ENCODE results near the gene CES5A. TPM values are rescaled to one million over a fixed set of nuclear protein-coding genes. Genes with fewer than 3 reads are reported as not detected.
"Not testable (repeated sequence)": the region's sequence is repeated elsewhere in the genome, so short reads cannot be mapped to it uniquely, and the experiment has no call there.

The CES5A gene
- total RNA-seq, 1 experiment from 2014 or later: not detected

GRCh38 chr16:55873122-55873521, 2.1 kb downstream of the CES5A start:
- no peak for DNase-seq (ENCODE audit: low read depth)

GRCh38 chr16:55872130-55872529, 3.0 kb downstream of the CES5A start:
- no peak for DNase-seq (ENCODE audit: low read depth)

- DNase-seq (ENCODE audit: low read depth): no peak
Observed at GRCh38 chr16:55871411-55872038, 3.6 kb downstream of the CES5A start.

DNA sequence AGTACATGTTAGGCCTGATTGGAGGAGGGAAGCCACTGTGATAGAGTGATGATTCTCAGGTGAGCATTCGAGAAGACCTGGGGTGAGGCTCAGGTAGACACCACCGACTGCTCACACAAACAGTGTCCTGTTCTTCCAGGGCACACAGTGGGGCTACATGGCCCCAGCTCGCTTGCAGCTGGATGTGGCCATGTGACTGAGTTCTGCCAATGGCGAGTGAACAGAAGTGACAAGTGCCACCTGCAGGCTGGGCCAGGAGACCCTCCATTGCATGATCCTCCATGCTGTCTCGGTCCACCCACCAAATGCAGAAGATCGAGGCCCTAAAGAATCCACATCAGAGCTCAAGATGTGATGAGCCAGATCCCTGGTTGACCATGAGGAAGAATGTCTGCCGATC, 6.2 kb downstream of the CES5A start:
- DNase-seq (ENCODE audit: low read depth): no peak

DNA sequence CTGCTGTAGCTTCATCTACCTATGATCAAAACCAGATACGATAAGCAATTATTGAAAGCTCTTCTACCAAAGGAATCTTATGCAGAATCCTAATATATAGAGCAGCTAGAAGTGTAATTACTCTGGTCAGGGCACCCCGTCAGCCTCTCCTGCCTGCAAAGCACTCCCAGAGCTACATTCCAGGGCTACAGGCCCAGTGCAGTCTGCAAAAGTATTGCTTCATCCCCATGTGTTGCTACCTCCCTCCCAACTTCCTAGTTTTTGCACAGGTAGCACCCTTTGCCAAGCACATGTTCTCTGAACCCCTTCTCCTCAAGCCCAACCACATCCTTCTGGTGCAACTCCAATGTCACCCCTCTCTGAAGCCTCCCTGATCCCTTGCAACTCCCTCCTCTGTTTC, 7.0 kb downstream of the CES5A start:
- no peak for DNase-seq (ENCODE audit: low read depth)

GRCh38 chr16:55861288-55861687, 13.9 kb downstream of the CES5A start:
- DNase-seq (ENCODE audit: low read depth): no peak

GRCh38 chr16:55857650-55858049, 17.5 kb downstream of the CES5A start:
- DNase-seq (ENCODE audit: low read depth): not testable (repeated sequence)

- DNase-seq (ENCODE audit: low read depth): no peak
Observed at GRCh38 chr16:55856950-55857349, 18.2 kb downstream of the CES5A start.

DNA sequence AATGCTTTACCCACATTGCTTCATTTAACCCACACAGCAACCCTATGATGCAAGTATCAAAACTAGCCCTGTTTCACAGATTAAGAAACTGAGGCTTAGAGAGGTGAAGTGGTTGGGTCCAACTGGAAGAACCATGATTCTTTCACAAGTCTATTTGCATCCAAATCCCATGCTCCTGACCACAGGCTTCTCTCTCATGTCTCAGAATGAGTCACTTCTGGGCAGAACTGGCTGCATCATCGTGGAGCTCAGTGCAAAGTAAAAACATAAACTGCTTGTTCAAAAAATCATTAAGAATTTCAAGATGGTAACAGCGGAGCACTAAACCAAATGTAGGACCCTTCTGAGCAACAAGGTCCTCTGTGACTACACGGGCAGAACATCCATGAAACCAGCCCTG, 22.1 kb downstream of the CES5A start:
- DNase-seq (ENCODE audit: low read depth): peak; percentile 37

DNA sequence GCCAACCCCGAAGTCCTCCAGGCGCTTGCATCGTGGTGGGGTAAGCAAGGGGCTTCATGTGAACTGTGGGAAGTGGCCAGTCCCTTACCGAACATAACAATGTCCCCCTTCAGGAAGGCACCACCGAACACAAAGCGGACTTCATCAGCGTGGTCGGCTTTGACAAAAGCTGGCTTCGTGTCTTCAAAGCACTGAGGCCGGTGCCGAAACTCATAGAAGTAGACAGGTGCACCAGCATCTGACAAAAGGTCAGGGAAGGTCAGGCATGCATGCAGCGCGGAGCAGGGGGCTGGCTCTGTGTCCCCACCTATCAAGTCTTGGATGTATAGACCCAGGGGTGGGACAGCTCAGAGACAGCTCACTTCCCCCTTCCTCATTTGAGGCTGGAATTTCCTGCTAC, 25.6 kb downstream of the CES5A start:
- no peak for DNase-seq (ENCODE audit: low read depth)

GRCh38 chr16:55846598-55847346, 28.4 kb downstream of the CES5A start:
- DNase-seq (ENCODE audit: low read depth): no peak

GRCh38 chr16:55843105-55843395, 32.1 kb downstream of the CES5A start:
- DNase-seq (ENCODE audit: low read depth): no peak

DNA sequence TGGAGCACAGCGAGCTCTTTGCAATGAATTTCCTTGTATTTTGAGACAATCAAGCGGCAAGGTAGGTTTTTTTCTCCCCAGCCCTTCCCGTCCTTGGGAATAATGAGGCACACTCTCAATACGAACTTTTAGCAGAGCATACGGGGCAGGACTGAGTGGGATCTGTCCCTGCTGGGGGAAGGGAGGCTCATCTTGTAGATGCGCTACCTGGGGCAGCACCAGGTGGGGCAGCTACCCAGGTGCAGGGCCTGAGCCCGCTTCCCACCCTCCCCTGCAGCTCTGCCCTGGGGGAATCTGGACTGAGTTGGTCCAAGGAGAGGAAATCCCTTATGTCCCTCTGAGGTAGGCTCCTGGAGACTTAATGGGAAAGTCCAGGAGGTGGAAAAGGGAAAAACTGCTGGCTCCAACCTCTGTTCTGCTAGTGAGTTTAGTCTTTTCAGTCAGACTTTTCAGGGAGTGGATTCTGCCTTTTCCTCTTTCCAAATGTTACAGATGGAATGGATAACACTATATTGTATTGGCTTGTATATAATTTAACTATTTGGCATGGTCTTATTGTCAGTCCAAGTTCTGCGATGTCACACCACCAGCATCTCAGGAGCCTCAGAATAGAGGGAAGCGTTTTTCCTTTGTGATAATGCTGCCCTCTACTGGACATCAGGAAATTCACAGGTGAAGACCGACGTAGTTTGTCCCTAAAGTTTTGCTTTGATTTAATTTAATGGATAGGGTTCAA, 32.6 kb downstream of the CES5A start:
- peak; percentile 34 for DNase-seq (ENCODE audit: low read depth)

GRCh38 chr16:55839115-55839514, 36.1 kb downstream of the CES5A start:
- no peak for DNase-seq (ENCODE audit: low read depth)

DNA sequence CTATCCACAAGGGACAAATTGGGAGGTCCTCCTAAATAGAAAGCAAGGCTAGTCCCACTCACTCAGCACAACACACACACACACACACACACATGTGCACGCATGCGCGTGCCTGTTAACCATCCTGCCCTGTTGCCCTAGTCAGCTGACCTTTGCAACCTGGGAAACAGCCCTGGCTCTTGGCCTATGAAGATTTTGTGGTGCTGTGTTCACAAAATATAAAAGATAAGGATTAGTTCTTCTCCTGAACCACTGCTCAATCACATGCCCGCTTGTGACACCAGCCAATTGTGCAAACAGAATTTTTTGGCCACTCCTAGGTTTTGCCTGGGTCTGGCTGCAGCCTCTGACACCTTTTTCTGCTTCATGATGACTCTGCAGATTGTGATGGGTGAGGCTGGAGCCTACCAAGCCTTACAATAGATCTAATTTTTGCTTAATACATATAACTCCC, 39.0 kb downstream of the CES5A start:
- no peak for DNase-seq (ENCODE audit: low read depth)

DNA sequence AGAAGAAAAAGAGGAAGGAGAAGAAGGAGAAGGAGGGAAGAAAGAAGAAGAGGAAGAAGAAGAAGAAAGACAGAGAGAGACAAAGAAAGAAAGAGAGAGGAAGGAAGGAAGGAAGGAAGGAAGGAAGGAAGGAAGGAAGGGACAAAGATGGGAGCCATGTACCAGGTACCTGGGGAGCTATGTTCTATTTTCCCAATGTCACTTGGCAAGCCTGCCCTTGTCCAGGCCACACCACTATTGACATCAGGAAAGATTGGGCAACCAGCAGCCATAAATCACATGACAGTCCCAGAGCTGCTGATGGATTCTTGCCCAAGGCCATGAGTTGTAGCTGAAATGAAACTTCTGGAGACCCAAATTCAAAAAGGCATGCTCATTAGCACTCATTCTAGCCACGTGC, 39.6 kb downstream of the CES5A start:
- no peak for DNase-seq (ENCODE audit: low read depth)

- DNase-seq (ENCODE audit: low read depth): not testable (repeated sequence)
Observed at GRCh38 chr16:55835173-55835572, 40.0 kb downstream of the CES5A start.

GRCh38 chr16:55834049-55834448, 41.1 kb downstream of the CES5A start:
- no peak for DNase-seq (ENCODE audit: low read depth)

- no peak for DNase-seq (ENCODE audit: low read depth)
Observed at GRCh38 chr16:55832773-55833691, 42.1 kb downstream of the CES5A start, which contains the start of gene CES1. Gene CES1, minus strand, starts transcription at chr16:55833096. Its CDS starts 41 bp downstream, at chr16:55833055.

GRCh38 chr16:55832425-55832772, 42.8 kb downstream of the CES5A start:
- no peak for DNase-seq (ENCODE audit: low read depth)

- DNase-seq (ENCODE audit: low read depth): no peak
Observed at GRCh38 chr16:55830658-55831294, 44.4 kb downstream of the CES5A start.

Data from Daoy (cell line).